Measurements from ENCODE around the gene KLHL29.

Gene KLHL29

DNA sequence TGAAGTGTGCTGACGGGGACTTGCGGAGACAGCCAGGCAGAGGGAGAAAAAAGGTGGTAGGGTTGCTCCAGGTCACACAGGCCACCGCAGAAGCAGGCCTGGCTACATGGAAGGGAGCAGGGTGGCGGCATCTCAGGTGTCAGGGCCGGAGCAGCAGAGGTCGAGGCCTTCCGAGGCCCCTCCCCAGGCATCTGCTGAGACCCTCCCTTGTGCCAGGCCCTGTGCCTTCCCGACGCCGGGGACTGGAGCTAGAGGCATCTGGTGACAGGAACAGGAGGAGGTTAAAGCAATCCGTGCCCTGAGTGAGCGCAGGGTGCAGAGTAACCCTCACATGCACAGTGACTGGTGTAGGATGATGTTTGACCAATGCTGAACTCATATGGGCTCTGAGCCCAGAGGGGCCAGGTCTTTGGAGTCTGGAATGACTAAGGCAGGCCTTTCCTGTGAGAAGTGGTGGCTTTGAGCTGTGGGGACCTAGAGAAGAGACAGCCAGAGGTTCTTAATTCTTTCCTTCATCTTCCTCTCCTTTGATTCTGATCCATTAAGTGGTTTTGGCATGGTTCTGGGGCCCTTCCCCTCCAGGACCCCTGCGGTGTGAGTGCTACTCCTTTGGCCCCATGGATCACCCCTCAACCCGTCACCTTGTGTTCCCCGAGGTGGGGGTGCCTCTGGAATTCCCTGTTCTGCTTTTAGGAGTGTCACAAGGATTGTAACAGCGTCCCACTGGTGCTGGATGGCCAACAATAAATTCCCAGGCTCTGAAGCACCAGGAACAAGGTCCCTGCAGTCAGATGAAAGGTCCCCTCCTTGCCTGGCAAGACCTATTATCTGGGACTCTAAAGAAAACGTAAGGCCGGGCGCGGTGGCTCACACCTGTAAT is 72.1 kb downstream of the KLHL29 start:
- DNase-seq = peak in 2 of 42 donors; percentile 21 to 31

DNA sequence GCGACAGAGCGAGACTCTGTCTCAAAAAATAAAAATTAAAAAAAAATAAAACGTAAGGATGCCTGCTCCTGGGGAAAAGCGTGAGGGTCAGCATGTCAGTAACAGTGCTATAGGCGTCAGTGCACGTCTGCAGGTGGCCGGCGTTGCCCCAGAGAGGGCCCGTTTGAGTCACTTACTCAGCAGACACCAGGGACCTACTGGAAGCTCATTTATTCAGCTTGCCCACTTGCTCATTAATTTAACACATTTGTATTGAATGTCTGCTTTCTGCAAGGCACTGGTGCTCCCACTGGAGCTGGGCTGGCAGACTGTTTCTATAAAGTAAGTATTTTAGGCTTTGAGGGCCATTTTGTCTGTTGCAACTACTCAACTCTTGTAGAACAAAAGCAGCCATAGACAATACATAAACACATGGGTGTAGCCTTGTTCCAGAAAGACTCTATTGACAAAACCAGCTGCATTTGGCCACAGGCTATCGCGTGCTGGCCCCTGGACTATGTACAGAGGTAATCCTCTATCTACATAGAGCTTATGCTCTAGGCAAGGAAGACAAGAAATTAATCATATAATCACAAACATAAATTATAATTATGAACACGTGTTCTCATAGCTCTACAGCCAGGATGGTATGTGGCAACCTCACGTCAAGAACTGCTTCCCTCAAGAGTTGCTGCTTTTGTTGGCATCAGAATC is 73.2 kb downstream of the KLHL29 start:
- DNase-seq = peak in 1 of 42 donors; percentile 19
- intact Hi-C loops (cut with DNase I) = no loop called here

More for the DNA sequence above, 72.1 kb downstream of the KLHL29 start:
- intact Hi-C loops (cut with DNase I) = no loop called here

DNA sequence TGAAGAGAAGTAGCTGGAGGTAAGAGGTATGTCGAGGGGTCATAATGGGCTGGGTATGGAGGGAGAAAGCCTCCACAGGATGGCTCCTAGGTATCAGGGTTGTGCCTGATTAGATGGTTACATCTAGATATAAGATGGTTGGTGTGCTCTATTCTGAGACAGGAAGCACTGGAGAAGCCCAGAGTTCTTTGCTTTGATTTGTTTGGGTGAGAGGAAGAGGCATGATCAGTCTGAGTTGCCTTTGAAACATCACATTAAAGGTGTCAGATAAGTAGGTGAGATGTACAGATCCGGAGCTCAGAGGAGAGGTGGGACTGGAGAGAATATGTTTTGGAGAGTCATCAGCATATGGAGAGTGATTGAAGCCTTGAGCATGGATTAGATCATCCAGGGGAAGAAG is 74.1 kb downstream of the KLHL29 start:
- intact Hi-C loops (cut with DNase I) = no loop called here
- DNase-seq = no peak

DNA sequence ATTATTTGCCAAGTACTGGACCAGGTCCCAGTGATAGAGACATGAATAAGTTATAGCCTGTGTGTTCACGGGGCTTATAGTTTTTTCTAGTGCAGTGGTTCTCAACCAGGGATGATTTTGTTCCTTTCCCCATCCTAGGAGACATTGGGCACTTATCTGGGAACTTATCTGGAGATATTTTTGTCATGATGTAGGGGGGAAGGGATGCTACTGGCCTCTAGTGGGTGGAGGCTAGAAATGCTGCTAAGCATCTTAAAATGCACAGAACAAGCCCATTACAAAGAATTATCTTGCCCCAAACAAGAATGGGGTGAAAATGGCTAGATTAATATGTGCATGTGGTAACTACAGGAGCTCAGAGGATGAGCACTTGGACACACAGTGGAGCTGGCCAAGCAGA is 75.2 kb downstream of the KLHL29 start:
- intact Hi-C loops (cut with DNase I) = no loop called here
- DNase-seq = no peak

DNA sequence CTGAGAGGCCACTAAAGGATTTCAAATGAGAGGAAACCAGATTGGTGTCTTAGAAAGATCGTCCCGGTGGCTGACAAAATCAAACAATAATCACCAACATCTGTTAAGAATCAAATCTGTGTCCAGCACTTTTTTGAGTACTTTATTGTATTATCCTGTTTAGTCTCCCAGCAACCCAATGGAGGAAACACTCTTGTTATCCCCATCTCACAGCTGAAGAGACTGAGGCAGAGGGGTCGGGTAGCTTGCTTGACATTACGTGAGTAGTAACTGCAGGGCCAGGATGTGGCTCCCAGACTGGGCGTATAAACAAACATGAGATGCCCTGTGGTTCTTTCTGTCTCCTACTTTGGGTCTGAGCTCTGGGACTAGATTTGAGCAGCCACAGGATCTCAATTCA is 76.0 kb downstream of the KLHL29 start:
- intact Hi-C loops (cut with DNase I) = no loop called here
- DNase-seq = no peak

DNA sequence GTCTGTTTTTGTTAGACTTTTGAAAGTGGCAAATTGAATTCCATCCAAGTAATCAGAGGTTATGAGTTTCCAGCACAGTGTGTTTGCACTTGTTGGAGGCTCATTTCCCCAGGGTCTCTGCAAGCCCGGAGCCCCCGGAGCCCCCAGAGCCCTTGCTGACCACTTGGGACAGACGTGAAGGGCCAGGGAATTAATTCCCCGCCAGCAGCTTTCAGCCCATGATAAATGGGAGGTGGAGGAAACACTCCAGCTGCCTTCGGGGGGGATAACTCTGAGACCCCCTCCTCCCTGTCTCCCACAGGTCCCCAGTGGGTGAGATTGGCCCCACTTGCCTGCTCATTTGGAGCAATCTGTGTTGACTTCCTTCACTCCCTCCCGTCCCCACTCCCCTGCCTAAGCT is 79.2 kb downstream of the KLHL29 start:
- peak in 1 of 42 donors; percentile 9 for DNase-seq
- intact Hi-C loops (cut with DNase I) = no loop called here

DNA sequence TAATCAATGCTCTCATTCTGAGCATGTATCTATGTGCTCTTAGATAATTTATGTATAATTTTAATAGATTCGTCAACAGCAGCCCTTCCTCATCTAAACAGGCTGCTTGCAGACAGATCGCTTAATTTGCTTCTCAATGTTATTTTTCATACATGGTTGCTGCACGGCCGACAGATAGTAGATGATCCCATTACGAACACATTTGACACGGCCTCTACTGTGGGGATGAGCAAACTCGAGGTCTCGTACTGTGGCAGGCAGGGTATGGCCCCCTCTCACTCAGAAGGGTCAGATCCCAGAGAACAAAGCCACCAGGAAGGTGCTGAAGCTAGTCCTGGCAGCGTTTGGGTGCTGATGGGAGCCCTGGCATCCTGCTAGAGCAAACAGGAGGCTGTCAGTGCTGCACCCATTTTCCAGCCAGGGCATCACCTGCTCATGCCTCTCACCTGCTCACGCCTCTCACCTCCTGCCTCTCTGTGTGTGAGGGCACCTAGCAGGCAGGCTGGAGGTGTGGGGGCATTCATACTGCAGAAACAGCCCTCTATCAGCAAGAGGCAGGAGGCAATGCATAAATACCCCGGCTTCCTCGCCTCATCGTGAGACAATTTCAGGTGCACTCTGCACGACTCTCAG is 80.0 kb downstream of the KLHL29 start:
- intact Hi-C loops (cut with DNase I) = no loop called here
- peak in 3 of 42 donors; percentile 8 to 26 (median 18) for DNase-seq

DNA sequence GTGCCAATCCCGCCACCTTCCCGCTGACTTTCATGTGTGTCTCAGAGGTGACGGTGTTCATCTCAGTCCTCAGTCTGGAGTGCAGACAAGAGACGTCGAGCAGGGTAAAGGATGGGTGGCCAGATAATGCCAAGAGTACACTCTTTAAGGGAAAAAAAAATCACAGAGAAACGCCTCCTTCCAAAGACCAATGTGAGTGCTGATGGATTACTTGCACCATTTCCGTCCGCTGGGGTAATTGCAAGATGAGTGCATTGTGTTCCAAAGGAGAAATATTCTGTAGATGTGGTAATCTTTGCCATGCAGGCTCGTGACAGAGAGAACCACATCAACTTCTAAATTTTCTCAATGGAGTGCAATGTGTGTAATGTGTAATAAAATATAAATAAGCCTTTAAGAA is 81.0 kb downstream of the KLHL29 start:
- DNase-seq = no peak
- intact Hi-C loops (cut with DNase I) = no loop called here

DNA sequence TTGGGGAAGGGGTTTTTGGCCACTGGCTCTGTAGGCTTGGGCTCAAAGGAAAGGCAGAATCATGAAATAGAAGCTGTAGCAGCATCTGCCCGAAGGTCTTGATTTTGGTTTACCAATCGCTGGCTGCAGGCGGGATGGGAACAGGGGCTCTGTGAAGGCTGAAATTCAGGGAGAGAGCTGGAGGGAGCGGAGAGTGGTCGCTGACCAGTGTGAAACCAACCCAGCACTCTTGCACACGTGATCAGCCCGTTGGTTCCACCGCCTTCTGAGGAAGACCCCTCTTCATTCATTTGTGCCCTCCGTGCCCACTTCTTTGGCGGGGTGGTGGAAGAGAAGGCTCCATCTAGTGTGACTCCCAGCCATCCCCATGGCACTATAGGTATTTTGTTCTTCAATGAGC is 82.6 kb downstream of the KLHL29 start:
- DNase-seq = peak in 3 of 42 donors; percentile 2 to 24 (median 6)
- intact Hi-C loops (cut with DNase I) = no loop called here

DNA sequence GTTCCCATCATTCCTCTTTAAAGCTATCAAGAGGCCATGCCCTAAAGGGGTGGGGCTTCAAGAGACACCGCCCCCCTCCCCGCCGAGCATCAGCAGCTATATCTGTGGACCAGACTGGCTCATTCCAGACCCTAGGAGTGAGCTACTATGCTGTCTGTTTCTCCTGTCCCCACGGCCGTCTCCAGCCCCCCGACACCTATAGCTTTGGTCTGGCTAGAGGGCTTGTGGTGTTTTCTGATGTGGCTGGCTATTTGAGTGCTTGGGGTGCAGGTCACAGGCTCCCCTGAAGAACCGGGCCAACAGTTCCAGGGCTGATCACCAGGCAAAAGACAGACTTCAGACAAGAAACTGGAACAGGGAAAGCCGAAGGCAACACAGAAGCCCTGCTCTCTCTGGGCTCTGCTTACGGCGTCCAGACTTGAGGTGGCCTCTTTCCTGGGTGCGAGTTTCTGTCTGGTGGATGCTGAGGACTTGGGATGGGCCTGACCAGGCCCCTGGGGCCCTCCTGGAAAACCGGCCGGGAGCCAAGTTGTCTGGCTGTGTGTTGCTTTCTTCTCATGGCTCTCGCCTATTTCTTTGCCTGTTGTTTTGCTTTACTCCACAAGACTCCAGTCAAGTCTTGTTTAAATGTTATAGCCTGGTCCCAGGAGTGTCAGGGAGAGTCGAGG is 83.6 kb downstream of the KLHL29 start:
- intact Hi-C loops (cut with DNase I) = no loop called here
- DNase-seq = peak in 3 of 42 donors; percentile 2 to 15 (median 12)

DNA sequence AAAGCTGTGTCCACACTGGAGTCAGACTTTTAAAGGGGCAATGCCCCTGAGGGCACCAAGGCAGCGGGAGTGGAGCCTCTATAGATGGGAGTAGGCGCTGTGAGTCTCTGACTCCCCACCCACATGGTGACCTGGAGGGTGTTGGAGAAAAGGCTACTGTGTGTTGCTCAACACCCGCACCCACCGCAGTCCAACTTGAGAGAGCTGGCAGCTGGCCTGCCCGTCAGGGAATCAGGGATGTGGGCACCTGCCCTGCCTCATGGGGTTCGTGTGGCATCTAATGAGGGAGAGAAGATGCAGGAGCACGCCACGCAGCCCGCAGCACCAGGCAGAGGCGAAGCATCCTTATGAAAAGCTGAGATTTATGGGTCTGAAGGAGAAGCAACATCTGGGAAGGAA is 84.2 kb downstream of the KLHL29 start:
- intact Hi-C loops (cut with DNase I) = no loop called here
- DNase-seq = peak in 2 of 42 donors; percentile 15 to 23

DNA sequence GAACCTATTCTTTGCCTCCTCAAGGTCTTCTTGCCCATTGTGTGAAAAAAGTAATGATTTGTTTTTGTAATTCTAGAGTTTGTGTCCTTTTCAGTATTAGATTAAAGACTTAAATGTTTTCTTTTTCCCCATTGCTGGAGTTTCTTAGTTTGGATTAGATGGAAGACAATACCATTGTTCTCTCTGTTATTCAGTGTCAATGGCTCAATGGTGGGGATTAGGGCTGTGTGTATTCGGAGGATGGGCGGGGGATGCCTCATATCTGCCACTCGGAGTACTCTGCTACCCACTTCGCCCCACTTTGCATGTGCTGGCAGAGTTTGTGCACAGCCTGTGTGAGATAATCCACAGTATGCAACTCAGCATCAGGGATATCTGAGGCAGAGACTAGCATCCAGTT is 90.1 kb downstream of the KLHL29 start:
- DNase-seq = no peak
- intact Hi-C loops (cut with DNase I) = no loop called here

DNA sequence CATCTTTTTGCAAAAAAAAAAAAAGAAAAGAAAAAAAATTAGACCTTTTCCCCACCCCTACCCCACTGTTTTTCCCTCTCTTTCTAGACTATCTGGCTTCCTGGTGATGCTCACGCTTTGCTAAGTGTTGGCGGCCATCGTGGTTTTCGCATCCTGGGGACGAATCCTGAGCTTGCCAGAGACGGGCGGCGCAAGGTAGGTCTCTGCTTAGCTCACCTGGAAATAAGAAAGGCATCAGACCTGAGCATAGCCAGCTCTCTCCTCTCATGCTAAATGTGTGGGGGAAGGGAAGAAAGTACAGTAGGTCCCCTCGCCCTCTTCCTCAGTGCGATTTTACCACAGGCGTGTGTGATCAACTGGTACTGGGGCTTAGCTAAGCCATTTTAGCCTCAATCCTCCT is 90.5 kb downstream of the KLHL29 start:
- DNase-seq = no peak
- intact Hi-C loops (cut with DNase I) = no loop called here

DNA sequence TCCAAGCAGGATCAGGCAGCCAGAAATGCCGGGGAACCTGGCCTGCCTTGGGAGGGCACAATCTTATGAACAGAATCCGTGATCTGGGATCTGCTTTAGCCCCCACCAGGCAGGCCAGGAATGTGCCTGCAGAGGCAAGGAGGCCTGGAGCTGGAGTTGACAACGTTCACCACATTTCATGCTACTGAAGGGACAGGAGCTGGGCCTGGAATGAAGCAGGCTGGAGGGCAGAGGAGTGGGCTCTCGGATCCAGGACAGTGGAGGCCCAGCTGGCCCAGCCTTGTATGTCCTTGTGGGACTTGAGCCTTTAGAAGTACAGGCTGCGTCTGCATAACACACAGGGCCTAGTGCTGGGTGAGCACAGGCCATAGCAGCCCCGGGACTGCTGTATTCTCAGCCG is 91.8 kb downstream of the KLHL29 start:
- no peak for DNase-seq
- intact Hi-C loops (cut with DNase I) = no loop called here

DNA sequence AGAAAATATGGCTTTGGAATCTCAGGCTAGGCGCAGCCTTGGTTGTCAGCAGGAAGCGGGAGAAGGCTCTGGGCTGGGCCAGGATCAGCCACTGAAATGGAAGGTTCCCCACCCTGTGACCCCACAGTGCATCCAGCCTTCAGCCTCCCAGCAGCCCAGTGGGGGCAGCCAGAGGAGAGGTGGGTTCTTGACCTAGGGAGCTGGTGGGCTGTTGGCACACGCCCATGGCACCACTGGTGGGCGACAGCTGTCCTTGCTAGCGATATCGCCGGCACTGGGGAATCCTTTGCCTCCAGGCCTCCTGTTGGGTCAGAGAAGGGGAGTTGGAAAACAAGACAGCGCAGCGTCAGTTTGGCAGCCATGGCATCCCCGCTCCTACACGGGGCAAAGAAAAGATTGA is 92.4 kb downstream of the KLHL29 start:
- intact Hi-C loops (cut with DNase I) = no loop called here
- no peak for DNase-seq

DNA sequence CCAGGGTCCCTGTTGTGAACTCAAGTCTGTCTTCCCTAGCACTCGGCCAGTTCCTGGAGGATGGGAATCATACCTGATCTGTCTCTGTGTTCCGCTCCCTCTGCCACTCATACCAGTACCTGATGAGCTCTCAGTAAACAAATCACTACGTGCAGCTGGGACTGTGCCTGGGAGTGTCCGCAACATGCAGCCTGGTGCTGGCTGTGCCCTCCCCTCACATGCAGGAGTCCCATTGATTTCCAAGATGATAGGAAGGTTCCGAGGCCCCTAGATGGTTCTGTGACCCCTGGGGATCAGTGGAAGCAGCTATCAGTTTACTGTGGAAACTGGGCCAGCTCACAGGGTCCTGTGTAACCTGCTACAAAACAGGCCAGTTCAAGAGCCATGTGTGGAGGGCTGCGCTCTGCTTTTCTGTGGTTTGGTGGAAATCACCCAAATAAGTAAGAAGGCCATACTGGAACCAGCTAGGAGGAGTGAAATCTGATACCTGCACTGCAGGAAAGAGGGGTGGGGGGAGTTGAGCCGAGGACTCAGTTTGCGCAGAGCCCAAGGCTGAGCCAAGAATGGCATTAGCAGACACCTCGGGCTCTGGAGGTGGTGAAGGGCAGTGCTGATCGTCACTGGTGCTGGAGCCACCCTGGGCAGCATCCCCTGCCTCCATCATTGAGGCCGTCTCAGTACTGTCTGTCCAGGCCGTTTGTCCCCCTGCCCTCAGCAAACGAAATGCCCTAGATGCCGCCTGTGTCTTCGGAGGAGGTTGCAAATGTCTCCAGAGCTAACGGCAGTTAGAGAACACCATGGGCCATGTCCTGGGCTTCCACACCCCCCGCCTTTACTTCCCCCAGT is 93.3 kb downstream of the KLHL29 start:
- intact Hi-C loops (cut with DNase I) = no loop called here
- DNase-seq = no peak

DNA sequence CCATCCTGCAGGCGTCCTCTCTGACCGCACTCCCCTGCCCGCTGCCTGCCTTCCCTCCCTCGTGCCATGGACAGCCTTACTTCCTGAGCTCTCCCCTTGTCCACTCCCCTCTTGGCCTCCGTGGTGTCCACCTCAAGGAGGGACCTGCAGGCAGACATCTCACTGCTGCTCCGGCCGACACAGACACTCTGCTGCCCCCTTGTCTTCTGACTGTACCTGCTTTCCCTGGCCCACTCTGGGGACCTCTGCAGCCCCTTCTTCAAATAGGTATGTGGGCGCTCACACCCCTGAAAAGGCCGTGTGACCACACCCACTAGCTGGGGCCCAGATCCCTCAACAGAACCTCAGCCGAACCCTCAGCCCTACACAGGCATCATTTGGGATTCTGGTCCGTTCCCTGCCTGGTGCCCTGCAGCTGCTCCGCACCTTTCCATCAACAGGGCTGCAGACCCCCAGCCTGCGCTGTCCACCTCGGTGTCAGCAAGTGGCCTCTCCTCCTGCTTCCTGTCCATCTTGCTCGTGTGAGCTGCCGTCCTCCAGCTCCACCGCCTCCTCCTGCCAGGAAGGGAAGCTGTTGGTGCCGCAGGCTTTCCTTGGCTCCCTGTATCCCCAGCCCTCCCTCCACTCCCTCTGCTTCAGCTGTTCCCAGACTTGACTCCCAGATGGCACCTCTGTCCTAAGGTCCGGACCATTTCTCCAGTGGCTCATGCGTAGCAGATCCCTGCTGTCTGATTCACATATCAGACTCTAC is 94.1 kb downstream of the KLHL29 start:
- DNase-seq = no peak
- intact Hi-C loops (cut with DNase I) = no loop called here

Measured in head of caudate nucleus (tissue), 42 donors.